ENCODE measurements around the gene CD36.

CD36 gene

GRCh38 chr7:80643336-80643915, 5.0 kb downstream of the CD36 start:
- Histone ChIP-seq H3K27ac (ENCODE audit: low read depth, low read length, poor library complexity, severe bottlenecking) (no peak overlapping the region), H3K4me1 (ENCODE audit: insufficient read depth, low read length, severe bottlenecking) (no peaks in the 10 kb centered on the region), H3K36me3 (ENCODE audit: insufficient read depth, low read length) (no peaks in the 10 kb centered on the region), H3K4me2 (ENCODE audit: low read length) (no peak overlapping the region), H2AFZ (ENCODE audit: low read length) (no peak overlapping the region), H3K27me3 (ENCODE audit: insufficient read depth, low read length) (no peaks in the 10 kb centered on the region), H3K4me3 (ENCODE audit: low read depth, low read length, poor library complexity, severe bottlenecking) (no peak overlapping the region), H3K9me3 (ENCODE audit: low read length) (no peaks in the 10 kb centered on the region), H4K20me1 (ENCODE audit: insufficient read depth, low read length) (no peaks in the 10 kb centered on the region), H3K79me2 (ENCODE audit: insufficient read depth, low read length) (no peaks in the 10 kb centered on the region), H3K9me2 (ENCODE audit: low read depth, low read length) (no peaks in the 10 kb centered on the region), H3K9ac (ENCODE audit: low read length) (no peak overlapping the region), H3F3A (ENCODE audit: insufficient read depth, low read length) (no peaks in the 10 kb centered on the region)
- TF ChIP-seq EZH2 (IDR thresholded peaks at IDR 0.05; ENCODE audit: borderline replicate concordance, low read length) (no peak), CTCF (IDR thresholded peaks at IDR 0.05; ENCODE audit: low read length) (no peak)

GRCh38 chr7:80644054-80644453, 5.6 kb downstream of the CD36 start:
- H3K9me2 ChIP-seq (ENCODE audit: low read depth, low read length): no peaks in the 10 kb centered on the region
- no peaks in the 10 kb centered on the region for H3K4me1 ChIP-seq (ENCODE audit: insufficient read depth, low read length, severe bottlenecking)
- H3K27ac ChIP-seq (ENCODE audit: low read depth, low read length, poor library complexity, severe bottlenecking): no peak overlapping the region
- H3K9ac ChIP-seq (ENCODE audit: low read length): no peak overlapping the region
- H3K79me2 ChIP-seq (ENCODE audit: insufficient read depth, low read length): no peaks in the 10 kb centered on the region
- TF ChIP-seq EZH2 (IDR thresholded peaks at IDR 0.05; ENCODE audit: borderline replicate concordance, low read length): no peak
- no peak overlapping the region for H3K4me2 ChIP-seq (ENCODE audit: low read length)
- H3K9me3 ChIP-seq (ENCODE audit: low read length): no peaks in the 10 kb centered on the region
- H3K27me3 ChIP-seq (ENCODE audit: insufficient read depth, low read length): no peaks in the 10 kb centered on the region
- no peak overlapping the region for H3K4me3 ChIP-seq (ENCODE audit: low read depth, low read length, poor library complexity, severe bottlenecking)
- no peaks in the 10 kb centered on the region for H3F3A ChIP-seq (ENCODE audit: insufficient read depth, low read length)
- H3K36me3 ChIP-seq (ENCODE audit: insufficient read depth, low read length): no peaks in the 10 kb centered on the region
- no peaks in the 10 kb centered on the region for H4K20me1 ChIP-seq (ENCODE audit: insufficient read depth, low read length)
- H2AFZ ChIP-seq (ENCODE audit: low read length): no peak overlapping the region

- H3K4me3 ChIP-seq (ENCODE audit: low read depth, low read length, poor library complexity, severe bottlenecking): no peak overlapping the region
- H3K36me3 ChIP-seq (ENCODE audit: insufficient read depth, low read length): no peaks in the 10 kb centered on the region
- H3F3A ChIP-seq (ENCODE audit: insufficient read depth, low read length): no peaks in the 10 kb centered on the region
- H2AFZ ChIP-seq (ENCODE audit: low read length): no peak overlapping the region
- H3K9me2 ChIP-seq (ENCODE audit: low read depth, low read length): no peaks in the 10 kb centered on the region
- H3K4me1 ChIP-seq (ENCODE audit: insufficient read depth, low read length, severe bottlenecking): no peaks in the 10 kb centered on the region
- H3K79me2 ChIP-seq (ENCODE audit: insufficient read depth, low read length): no peaks in the 10 kb centered on the region
- no peak overlapping the region for H3K9ac ChIP-seq (ENCODE audit: low read length)
- no peaks in the 10 kb centered on the region for H3K9me3 ChIP-seq (ENCODE audit: low read length)
- H3K27ac ChIP-seq (ENCODE audit: low read depth, low read length, poor library complexity, severe bottlenecking): no peak overlapping the region
- no peaks in the 10 kb centered on the region for H3K27me3 ChIP-seq (ENCODE audit: insufficient read depth, low read length)
- H3K4me2 ChIP-seq (ENCODE audit: low read length): no peak overlapping the region
- no peaks in the 10 kb centered on the region for H4K20me1 ChIP-seq (ENCODE audit: insufficient read depth, low read length)
- TF ChIP-seq CTCF (IDR thresholded peaks at IDR 0.05; ENCODE audit: low read length) (no peak), EZH2 (IDR thresholded peaks at IDR 0.05; ENCODE audit: borderline replicate concordance, low read length) (no peak)
Observed at GRCh38 chr7:80646083-80646865, 7.8 kb downstream of the CD36 start.
